ENCODE data around the gene TRDMT1.

Gene TRDMT1

GRCh38 chr10:17178006-17178405 lies 23.5 kb downstream of the TRDMT1 start:
- TF ChIP-seq CTCF (IDR thresholded peaks at IDR 0.05; ENCODE audit: control extremely low read depth, extremely low read depth, low read depth, missing control alignments): no peak
- ChIA-PET CTCF (no interaction called here), POLR2A (no interaction called here)
- DNase-seq (ENCODE audit: extremely low spot score): no peak

- no peak for DNase-seq (ENCODE audit: extremely low spot score)
- POLR2A ChIA-PET: no interaction called here
- TF ChIP-seq CTCF (IDR thresholded peaks at IDR 0.05; ENCODE audit: control extremely low read depth, extremely low read depth, low read depth, missing control alignments): no peak
- CTCF ChIA-PET: no interaction called here
These were observed 24.5 kb downstream of the TRDMT1 start for GRCh38 chr10:17177014-17177413.

GRCh38 chr10:17176091-17176490 lies 25.4 kb downstream of the TRDMT1 start:
- ChIA-PET POLR2A (no interaction called here), CTCF (no interaction called here)
- DNase-seq (ENCODE audit: extremely low spot score): no peak
- TF ChIP-seq CTCF (IDR thresholded peaks at IDR 0.05; ENCODE audit: control extremely low read depth, extremely low read depth, low read depth, missing control alignments): no peak

- DNase-seq (ENCODE audit: extremely low spot score): no peak
- TF ChIP-seq CTCF (IDR thresholded peaks at IDR 0.05; ENCODE audit: control extremely low read depth, extremely low read depth, low read depth, missing control alignments): no peak
- POLR2A ChIA-PET: no interaction called here
- CTCF ChIA-PET: no interaction called here
These were observed 25.9 kb downstream of the TRDMT1 start for GRCh38 chr10:17175551-17175950.

- DNase-seq (ENCODE audit: extremely low spot score): no peak
- no peak for TF ChIP-seq CTCF (IDR thresholded peaks at IDR 0.05; ENCODE audit: control extremely low read depth, extremely low read depth, low read depth, missing control alignments)
- CTCF ChIA-PET: no interaction called here
- POLR2A ChIA-PET: no interaction called here
These were observed 26.8 kb downstream of the TRDMT1 start for GRCh38 chr10:17174626-17175025.

- POLR2A ChIA-PET: interaction anchor here (0.6 kb wide), 1 partner anchor 250 kb away, joined by 3 read pairs; no protein-coding TSS in a partner anchor
- CTCF ChIA-PET: interaction anchor here (0.8 kb wide), 2 partner anchors 11 to 12 kb away, joined by 3 read pairs; no protein-coding TSS in a partner anchor
- no peak for TF ChIP-seq CTCF (IDR thresholded peaks at IDR 0.05; ENCODE audit: control extremely low read depth, extremely low read depth, low read depth, missing control alignments)
- DNase-seq (ENCODE audit: extremely low spot score): no peak
These were observed 30.3 kb downstream of the TRDMT1 start for GRCh38 chr10:17171141-17171641.

GRCh38 chr10:17169803-17170202 lies 31.7 kb downstream of the TRDMT1 start:
- DNase-seq (ENCODE audit: extremely low spot score): no peak
- TF ChIP-seq CTCF (IDR thresholded peaks at IDR 0.05; ENCODE audit: control extremely low read depth, extremely low read depth, low read depth, missing control alignments): no peak
- ChIA-PET POLR2A (no interaction called here), CTCF (interaction anchor here (1.2 kb wide), 1 partner anchor 61 kb away, joined by 3 read pairs; no protein-coding TSS in a partner anchor)

Data from GM10248 (cell line).